Measurements from ENCODE around the gene BCAS4.

DNA sequence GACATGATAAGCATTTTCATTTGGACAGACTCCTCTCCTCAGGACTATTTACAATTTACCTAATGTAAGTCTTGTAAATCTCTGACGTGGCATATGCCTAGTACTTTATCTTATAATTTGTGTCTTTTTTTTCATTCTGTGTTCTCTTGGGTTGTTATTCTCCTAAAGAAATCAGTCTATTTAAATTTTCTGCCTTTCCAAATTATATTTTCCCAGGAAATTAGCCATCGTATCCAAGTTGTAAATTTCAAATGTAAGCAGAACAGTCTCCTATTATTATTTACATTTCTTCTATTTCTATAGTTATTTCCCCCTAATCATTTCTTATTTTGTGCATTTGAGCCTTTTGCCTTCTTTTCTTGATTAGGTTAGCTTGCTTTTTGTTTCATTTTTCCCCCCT is 17.5 kb upstream of the BCAS4 start:
- TF ChIP-seq, protein P1, sequence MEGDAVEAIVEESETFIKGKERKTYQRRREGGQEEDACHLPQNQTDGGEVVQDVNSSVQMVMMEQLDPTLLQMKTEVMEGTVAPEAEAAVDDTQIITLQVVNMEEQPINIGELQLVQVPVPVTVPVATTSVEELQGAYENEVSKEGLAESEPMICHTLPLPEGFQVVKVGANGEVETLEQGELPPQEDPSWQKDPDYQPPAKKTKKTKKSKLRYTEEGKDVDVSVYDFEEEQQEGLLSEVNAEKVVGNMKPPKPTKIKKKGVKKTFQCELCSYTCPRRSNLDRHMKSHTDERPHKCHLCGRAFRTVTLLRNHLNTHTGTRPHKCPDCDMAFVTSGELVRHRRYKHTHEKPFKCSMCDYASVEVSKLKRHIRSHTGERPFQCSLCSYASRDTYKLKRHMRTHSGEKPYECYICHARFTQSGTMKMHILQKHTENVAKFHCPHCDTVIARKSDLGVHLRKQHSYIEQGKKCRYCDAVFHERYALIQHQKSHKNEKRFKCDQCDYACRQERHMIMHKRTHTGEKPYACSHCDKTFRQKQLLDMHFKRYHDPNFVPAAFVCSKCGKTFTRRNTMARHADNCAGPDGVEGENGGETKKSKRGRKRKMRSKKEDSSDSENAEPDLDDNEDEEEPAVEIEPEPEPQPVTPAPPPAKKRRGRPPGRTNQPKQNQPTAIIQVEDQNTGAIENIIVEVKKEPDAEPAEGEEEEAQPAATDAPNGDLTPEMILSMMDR (IDR thresholded peaks at IDR 0.05), result no peak
- TF ChIP-seq POLR2AphosphoS5 (IDR thresholded peaks at IDR 0.05; ENCODE audit: low read depth, low read length) (no peak), TCF7L2 (IDR thresholded peaks at IDR 0.05; ENCODE audit: low read depth, low read length) (no peak)

Measured in Panc1 (cell line).